Lower leg skin (tissue), 4 donors: ENCODE measurements around the gene MRPS18B. TPM values are rescaled to one million over a fixed set of nuclear protein-coding genes. Genes with fewer than 3 reads are reported as not detected.

ENCODE experiments used
- DNase-seq, 2 donors: peaks; one replicate each; pipeline ENCODE4 v3.0.0-alpha.2; 2019; ENCODE audit warnings: low spot score in 2 of 2
- H3K4me3 ChIP-seq: fragments of 200-600 bp; sonication (generic); 2 replicates; pipeline ENCODE4 v1.5.1; 2017; ENCODE audit warnings: mild to moderate bottlenecking, low read depth; ENCODE audit not compliant: poor library complexity, severe bottlenecking
- POLR2A ChIP-seq, 2 donors: fragments of 450-650 bp; IDR thresholded peaks; one replicate each; pipeline ENCODE4 v1.6.1; 2016 to 2017; ENCODE audit warnings: antibody characterized with exemption in 2 of 2, mild to moderate bottlenecking in 1 of 2, moderate library complexity in 1 of 2
- WGBS, 2 donors: methylation state at CpG; one replicate each; pipeline ENCODE4 v1.1.5; 2018; 5-methylcytosine and 5-hydroxymethylcytosine counted together
- intact Hi-C: fragments of 100-400 bp; cut with DNase I; formaldehyde crosslinking; loops from one replicate; pipeline ENCODE4 v1.15.0; 2023; ENCODE audit warnings: low total_unique reads
- total RNA-seq, 4 donors: library from RNA; depleted of rRNA; stranded (reverse); fragments of >200 nt; gene quantifications; one replicate each; pipeline ENCODE4 v1.1.0, GENCODE V29; 2016
- TF ChIP-seq, protein P1 (sequence below), 3 donors: fragments of 450-650 bp; IDR thresholded peaks; one replicate each; pipeline ENCODE4 v1.5.1; 2016; ENCODE audit warnings: antibody characterized with exemption in 3 of 3, mild to moderate bottlenecking in 3 of 3, moderate library complexity in 2 of 3

MRPS18B gene
- total RNA-seq, 4 donors from 2014 or later: 57.2 to 64.8 (median 62.2) TPM

DNA sequence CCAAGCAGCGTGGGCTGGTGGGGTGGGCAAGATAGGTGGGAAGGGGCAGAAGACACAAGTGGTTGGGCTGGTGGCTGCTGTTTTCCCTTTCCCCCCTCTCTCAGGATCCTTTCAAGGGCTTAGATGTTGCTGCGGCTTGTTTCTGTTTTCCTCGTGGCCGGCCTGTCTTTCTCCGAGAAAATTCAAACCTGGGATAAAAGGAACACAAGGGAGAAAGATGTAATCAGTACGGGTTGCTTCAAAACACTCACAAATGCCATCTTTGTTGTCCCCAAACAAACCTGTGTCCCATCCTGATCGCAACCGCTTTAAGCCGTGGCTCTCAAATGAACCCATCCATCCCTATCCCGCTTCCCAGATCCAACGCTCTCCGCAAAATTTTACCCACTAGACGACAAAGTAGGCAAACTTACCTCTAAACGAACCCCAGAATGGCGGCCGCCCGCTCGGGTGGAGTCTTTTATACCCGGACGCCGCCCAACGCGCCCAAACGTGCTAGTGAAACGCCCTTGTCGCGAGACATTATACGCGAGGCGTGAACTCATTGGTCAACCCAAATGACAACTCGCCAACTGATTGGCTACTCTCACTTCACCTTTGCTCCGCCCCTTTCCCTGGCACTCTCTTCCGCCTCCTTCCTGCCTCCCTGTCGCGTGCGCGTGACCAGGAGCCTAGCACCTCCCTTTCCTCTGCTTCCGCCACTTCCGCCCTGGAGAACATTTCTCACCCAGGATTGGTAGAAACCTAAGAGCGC, 652 bp upstream of the MRPS18B start, which contains the start of gene PPP1R10:
TSS of gene PPP1R10 (minus strand) at position 433 of the 754 bp plus-strand sequence. CDS start 7,299 bp downstream, outside the sequence.
- H3K4me3 ChIP-seq: peak within 1 kb of the TSS; percentile 88
- intact Hi-C loops: no loop called here
- peak; percentile 100 for DNase-seq
- TF ChIP-seq POLR2A (IDR thresholded peaks at IDR 0.05): peak in 1 of 2 donors; percentile 98
- TF ChIP-seq, protein P1, sequence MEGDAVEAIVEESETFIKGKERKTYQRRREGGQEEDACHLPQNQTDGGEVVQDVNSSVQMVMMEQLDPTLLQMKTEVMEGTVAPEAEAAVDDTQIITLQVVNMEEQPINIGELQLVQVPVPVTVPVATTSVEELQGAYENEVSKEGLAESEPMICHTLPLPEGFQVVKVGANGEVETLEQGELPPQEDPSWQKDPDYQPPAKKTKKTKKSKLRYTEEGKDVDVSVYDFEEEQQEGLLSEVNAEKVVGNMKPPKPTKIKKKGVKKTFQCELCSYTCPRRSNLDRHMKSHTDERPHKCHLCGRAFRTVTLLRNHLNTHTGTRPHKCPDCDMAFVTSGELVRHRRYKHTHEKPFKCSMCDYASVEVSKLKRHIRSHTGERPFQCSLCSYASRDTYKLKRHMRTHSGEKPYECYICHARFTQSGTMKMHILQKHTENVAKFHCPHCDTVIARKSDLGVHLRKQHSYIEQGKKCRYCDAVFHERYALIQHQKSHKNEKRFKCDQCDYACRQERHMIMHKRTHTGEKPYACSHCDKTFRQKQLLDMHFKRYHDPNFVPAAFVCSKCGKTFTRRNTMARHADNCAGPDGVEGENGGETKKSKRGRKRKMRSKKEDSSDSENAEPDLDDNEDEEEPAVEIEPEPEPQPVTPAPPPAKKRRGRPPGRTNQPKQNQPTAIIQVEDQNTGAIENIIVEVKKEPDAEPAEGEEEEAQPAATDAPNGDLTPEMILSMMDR (IDR thresholded peaks at IDR 0.05): no peak
- 0% methylated on average over 40 of the region's 40 CpGs for WGBS, 2 donors

DNA sequence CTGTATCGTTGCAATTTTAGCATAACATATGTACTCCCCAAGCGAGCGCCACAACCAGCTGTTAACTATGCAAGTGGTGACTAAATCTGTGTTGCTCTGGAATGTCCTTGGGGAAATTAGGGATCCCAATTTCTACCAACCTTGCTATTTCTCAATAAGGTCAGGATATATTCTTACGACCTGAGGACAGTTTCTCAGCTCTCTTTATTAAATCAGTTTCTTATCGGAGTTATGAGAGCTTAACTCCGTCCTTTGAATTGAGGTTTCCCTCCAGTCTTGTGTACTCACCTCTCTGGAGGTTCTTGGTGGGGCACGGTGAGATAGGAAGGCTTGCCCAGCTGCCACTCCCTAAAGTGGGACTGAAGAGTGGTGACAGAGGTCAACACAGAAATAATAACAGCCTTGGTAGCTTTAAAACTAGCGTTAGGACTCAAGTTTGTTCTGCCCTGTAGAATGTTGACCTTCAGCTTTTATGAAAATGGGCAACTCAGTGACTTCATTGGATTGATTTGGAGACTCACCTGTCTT, 694 bp downstream of the MRPS18B start:
- WGBS, 2 donors: 6 to 9% methylated on average over 8 of the region's 8 CpGs
- DNase-seq: no peak
- intact Hi-C loops: no loop called here
- no peak for TF ChIP-seq POLR2A (IDR thresholded peaks at IDR 0.05)
- TF ChIP-seq, protein P1 (IDR thresholded peaks at IDR 0.05): no peak
- peak overlapping the region; percentile 53 for H3K4me3 ChIP-seq

- TF ChIP-seq, protein P1 (IDR thresholded peaks at IDR 0.05): no peak
- no peak for TF ChIP-seq POLR2A (IDR thresholded peaks at IDR 0.05)
- no peak for DNase-seq
- no peak overlapping the region for H3K4me3 ChIP-seq
- intact Hi-C loops: no loop called here
- WGBS, 2 donors: 92 to 96% methylated on average over 11 of the region's 11 CpGs
Observed at GRCh38 chr6:30619561-30619960, 1.9 kb downstream of the MRPS18B start.

- H3K4me3 ChIP-seq: no peak overlapping the region
- TF ChIP-seq POLR2A (IDR thresholded peaks at IDR 0.05): no peak
- TF ChIP-seq, protein P1 (IDR thresholded peaks at IDR 0.05): no peak
- no peak for DNase-seq
- WGBS, 2 donors: 95 to 98% methylated on average over 8 of the region's 8 CpGs
- intact Hi-C loops: no loop called here
Observed at GRCh38 chr6:30625511-30625910, 7.9 kb downstream of the MRPS18B start.

GRCh38 chr6:30626484-30627366, 9.1 kb downstream of the MRPS18B start, which contains the start of gene ATAT1:
TSS of gene ATAT1 (plus strand) at chr6:30626874.
- DNase-seq: peak; percentile 81 to 98
- WGBS, 2 donors: 1 to 3% methylated on average over 28 to 33 of the region's 36 CpGs
- TF ChIP-seq POLR2A (IDR thresholded peaks at IDR 0.05): no peak
- TF ChIP-seq, protein P1 (IDR thresholded peaks at IDR 0.05): no peak
- H3K4me3 ChIP-seq: peak within 1 kb of the TSS; percentile 32
- intact Hi-C loops: no loop called here
